ENCODE data around the gene SMIM44. TPM values are rescaled to one million over a fixed set of nuclear protein-coding genes. Genes with fewer than 3 reads are reported as not detected.

Gene SMIM44
- total RNA-seq, 1 experiment from 2014 or later, result not detected

DNA sequence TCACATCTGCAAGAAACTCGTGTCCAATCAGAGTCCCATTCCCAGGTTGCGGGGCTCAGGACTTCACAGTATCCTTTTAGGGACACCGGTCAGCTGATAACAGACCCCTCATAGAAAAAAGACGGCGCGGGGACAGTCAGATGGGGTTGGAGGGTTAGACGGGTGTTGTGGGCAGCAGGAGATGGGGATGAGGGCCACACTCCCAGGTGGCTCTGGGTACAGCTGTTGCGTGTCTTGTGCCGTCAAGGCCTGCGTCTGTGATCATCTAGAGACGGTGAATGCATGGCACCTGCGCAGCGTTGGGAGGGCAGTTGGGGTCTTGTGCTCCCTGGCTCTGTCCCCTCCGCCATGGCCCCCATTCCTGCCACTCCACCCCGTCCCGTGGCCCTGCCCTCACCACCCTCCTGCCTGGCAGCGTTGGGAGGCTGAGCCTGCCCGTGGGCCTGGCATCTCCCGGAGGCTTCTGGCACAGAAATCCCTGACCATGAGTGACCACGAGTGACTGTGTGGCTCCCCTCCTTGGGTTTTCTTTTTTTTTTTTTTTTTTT, 41.7 kb upstream of the SMIM44 start:
- Histone ChIP-seq H2BK5ac (ENCODE audit: insufficient read length, low read length) (no peak overlapping the region), H4K91ac (ENCODE audit: insufficient read length, low read depth, low read length) (no peak overlapping the region), H2BK20ac (ENCODE audit: low read depth, low read length, poor library complexity, severe bottlenecking) (no peak overlapping the region), H3K18ac (ENCODE audit: insufficient read length, low read depth, low read length) (no peak overlapping the region), H4K8ac (replicated peaks; ENCODE audit: insufficient read length, low read depth, low read length) (no peak overlapping the region), H3K4me1 (ENCODE audit: insufficient read depth, low read length) (no peaks in the 10 kb centered on the region), H3K14ac (ENCODE audit: insufficient read depth, low read length) (no peak overlapping the region), H4K20me1 (ENCODE audit: control insufficient read depth, insufficient read depth, insufficient read length) (no peaks in the 10 kb centered on the region), H4K5ac (ENCODE audit: insufficient read length, low read depth, low read length) (no peak overlapping the region), H3K9me3 (ENCODE audit: control insufficient read depth, low read depth, low read length) (no peaks in the 10 kb centered on the region), H3K9ac (ENCODE audit: extremely low read depth, insufficient read length, low read length) (no peak overlapping the region), H3K4ac (ENCODE audit: low read depth, low read length) (no peak overlapping the region), H3K4me2 (ENCODE audit: insufficient read depth, insufficient read length, low read length) (no peak overlapping the region), H3K27me3 (ENCODE audit: insufficient read depth, low read length) (no peaks in the 10 kb centered on the region), H2AFZ (ENCODE audit: low read length) (no peak overlapping the region), H3T11ph (ENCODE audit: low read length) (no peak overlapping the region), H3K23ac (ENCODE audit: insufficient read length, low read depth, low read length) (no peak overlapping the region), H3K56ac (ENCODE audit: insufficient read length, low read depth, low read length) (no peak overlapping the region), H2BK12ac (ENCODE audit: insufficient read length, low read depth, low read length) (no peak overlapping the region), H3K27ac (ENCODE audit: insufficient read length, low read depth, low read length) (no peak overlapping the region), H3K79me2 (ENCODE audit: insufficient read depth, low read length) (no peaks in the 10 kb centered on the region), H3K23me2 (ENCODE audit: insufficient read length, low read depth, low read length, poor library complexity, severe bottlenecking) (no peaks in the 10 kb centered on the region), H2BK15ac (ENCODE audit: low read depth, low read length) (no peak overlapping the region), H2AK5ac (ENCODE audit: insufficient read length, low read length) (no peak overlapping the region), H3K79me1 (ENCODE audit: insufficient read depth, low read depth, low read length, poor library complexity, severe bottlenecking) (no peaks in the 10 kb centered on the region), H2BK120ac (ENCODE audit: low read depth, low read length, poor library complexity, severe bottlenecking) (no peak overlapping the region)
- no peak for DNase-seq
- no peaks in the 10 kb centered on the region for H3K27me3 Mint-ChIP-seq (ENCODE audit: low read depth)
- no CpG with 5 or more reads among the region's 20 CpGs for WGBS (ENCODE audit: extremely low coverage, insufficient read length, low lambda C conversion rate)
- H3K4me1 Mint-ChIP-seq, result peaks cover 7 to 10% of the 10 kb centered on the region in 2 experiments
- no peaks in the 10 kb centered on the region; a peak in 1 of 5 replicates for H3K9me3 Mint-ChIP-seq
- TF ChIP-seq, protein P1, sequence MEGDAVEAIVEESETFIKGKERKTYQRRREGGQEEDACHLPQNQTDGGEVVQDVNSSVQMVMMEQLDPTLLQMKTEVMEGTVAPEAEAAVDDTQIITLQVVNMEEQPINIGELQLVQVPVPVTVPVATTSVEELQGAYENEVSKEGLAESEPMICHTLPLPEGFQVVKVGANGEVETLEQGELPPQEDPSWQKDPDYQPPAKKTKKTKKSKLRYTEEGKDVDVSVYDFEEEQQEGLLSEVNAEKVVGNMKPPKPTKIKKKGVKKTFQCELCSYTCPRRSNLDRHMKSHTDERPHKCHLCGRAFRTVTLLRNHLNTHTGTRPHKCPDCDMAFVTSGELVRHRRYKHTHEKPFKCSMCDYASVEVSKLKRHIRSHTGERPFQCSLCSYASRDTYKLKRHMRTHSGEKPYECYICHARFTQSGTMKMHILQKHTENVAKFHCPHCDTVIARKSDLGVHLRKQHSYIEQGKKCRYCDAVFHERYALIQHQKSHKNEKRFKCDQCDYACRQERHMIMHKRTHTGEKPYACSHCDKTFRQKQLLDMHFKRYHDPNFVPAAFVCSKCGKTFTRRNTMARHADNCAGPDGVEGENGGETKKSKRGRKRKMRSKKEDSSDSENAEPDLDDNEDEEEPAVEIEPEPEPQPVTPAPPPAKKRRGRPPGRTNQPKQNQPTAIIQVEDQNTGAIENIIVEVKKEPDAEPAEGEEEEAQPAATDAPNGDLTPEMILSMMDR (conservative IDR thresholded peaks at IDR 0.05), result no peak
- H3K27ac Mint-ChIP-seq, result peak overlapping the region; percentile 23 to 63 (median 62); a peak in 1 of 7 replicates
- H3K4me3 Mint-ChIP-seq, result no peak overlapping the region
- peaks cover 10 to 35% (median 33%) of the 10 kb centered on the region in 3 experiments for H3K36me3 Mint-ChIP-seq (ENCODE audit: insufficient read depth in 1 of 3, low read depth in 3 of 3)
